Astrocyte of the spinal cord (primary cell): ENCODE measurements around the gene CAMK2N2.

Experiments
- DNase-seq: peaks from one replicate; pipeline ENCODE4 v3.0.0; 2011; ENCODE audit warnings: low read depth, low spot score
- H3K4me3 ChIP-seq: 2 replicates; pipeline ENCODE4 v1.5.1; 2011; ENCODE audit warnings: low read depth, mild to moderate bottlenecking, low read length, moderate library complexity
- CTCF ChIP-seq: IDR thresholded peaks from 2 replicates; pipeline ENCODE4 v1.5.1; 2012; ENCODE audit warnings: low read depth, mild to moderate bottlenecking, low read length, inconsistent platforms
- in situ Hi-C: cut with HindIII; loops from 2 replicates; pipeline ENCODE4 v1.10.0; 2017; ENCODE audit warnings: low sequenced_read_pairs

CAMK2N2 gene

GRCh38 chr3:184290331-184290730 lies 29.0 kb upstream of the CAMK2N2 start:
- in situ Hi-C loops: no loop called here
- H3K4me3 ChIP-seq: no peak overlapping the region
- DNase-seq: no peak
- TF ChIP-seq CTCF: no peak

GRCh38 chr3:184289426-184289938 lies 28.1 kb upstream of the CAMK2N2 start:
- peak; percentile 27 for DNase-seq
- peak; percentile 63 for TF ChIP-seq CTCF
- H3K4me3 ChIP-seq: no peak overlapping the region
- in situ Hi-C loops: no loop called here

- H3K4me3 ChIP-seq: no peak overlapping the region
- in situ Hi-C loops: no loop called here
- DNase-seq: peak; percentile 65
- TF ChIP-seq CTCF: peak; percentile 55
Measured at GRCh38 chr3:184284696-184285095, 23.3 kb upstream of the CAMK2N2 start.

GRCh38 chr3:184283681-184284080 lies 22.3 kb upstream of the CAMK2N2 start:
- H3K4me3 ChIP-seq: no peak overlapping the region
- DNase-seq: no peak
- in situ Hi-C loops: no loop called here
- TF ChIP-seq CTCF: no peak

GRCh38 chr3:184282941-184283340 lies 21.6 kb upstream of the CAMK2N2 start:
- no peak for DNase-seq
- no peak overlapping the region for H3K4me3 ChIP-seq
- TF ChIP-seq CTCF: no peak
- in situ Hi-C loops: no loop called here

GRCh38 chr3:184277366-184277765 lies 16.0 kb upstream of the CAMK2N2 start:
- in situ Hi-C loops: no loop called here
- no peak for DNase-seq
- TF ChIP-seq CTCF: no peak
- no peak overlapping the region for H3K4me3 ChIP-seq
